ENCODE measurements around the gene TNRC18.

DNA sequence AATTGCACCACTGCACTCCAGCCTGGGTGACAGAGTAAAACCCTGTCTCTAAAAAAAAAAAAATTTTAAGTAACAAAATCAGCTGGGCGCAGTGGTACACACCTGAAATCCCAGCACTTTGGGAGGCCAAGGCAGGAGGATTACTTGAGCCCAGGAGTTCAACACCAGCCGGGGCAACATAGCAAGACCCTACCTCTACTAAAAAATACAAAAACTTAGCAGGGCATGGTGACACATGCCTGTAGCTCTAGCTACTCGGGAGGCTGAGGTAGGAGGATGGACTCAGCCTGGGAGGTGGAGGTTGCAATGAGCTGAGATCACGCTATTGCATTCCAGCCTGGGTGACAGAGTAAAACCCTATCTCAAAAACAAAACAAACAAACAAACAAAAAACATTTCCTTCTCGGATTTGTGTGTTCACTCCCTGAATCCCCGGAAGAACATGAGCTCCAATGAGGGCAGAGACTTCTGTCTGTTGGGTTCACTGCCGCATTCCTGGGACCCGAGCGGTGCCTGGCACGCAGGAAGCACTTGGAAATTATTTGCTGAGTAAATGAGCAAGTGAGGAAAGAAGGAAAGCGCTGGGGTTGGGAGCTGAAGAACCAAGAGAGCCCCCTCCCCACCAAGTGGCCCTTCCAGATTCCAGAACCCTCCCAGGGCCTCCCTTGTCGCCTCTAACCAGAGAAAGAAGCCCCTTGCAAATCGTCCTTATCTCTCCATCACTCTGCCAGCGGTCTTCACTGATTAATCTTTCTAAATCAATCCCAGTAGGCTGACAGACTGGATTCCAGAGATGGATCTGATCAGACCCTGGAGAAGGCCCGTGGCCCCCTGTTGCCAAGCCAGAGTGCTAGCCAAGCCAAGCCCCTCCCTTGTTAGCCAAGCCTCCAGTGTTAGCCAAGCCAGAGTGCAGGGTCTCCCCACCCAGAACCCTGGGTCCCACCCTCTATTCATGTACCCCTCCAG lies 6.2 kb downstream of the TNRC18 start:
- TF ChIP-seq, protein P1, sequence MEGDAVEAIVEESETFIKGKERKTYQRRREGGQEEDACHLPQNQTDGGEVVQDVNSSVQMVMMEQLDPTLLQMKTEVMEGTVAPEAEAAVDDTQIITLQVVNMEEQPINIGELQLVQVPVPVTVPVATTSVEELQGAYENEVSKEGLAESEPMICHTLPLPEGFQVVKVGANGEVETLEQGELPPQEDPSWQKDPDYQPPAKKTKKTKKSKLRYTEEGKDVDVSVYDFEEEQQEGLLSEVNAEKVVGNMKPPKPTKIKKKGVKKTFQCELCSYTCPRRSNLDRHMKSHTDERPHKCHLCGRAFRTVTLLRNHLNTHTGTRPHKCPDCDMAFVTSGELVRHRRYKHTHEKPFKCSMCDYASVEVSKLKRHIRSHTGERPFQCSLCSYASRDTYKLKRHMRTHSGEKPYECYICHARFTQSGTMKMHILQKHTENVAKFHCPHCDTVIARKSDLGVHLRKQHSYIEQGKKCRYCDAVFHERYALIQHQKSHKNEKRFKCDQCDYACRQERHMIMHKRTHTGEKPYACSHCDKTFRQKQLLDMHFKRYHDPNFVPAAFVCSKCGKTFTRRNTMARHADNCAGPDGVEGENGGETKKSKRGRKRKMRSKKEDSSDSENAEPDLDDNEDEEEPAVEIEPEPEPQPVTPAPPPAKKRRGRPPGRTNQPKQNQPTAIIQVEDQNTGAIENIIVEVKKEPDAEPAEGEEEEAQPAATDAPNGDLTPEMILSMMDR (IDR thresholded peaks at IDR 0.05; ENCODE audit: control extremely low read depth in 1 of 3, insufficient read depth in 1 of 3, low read depth in 1 of 3, low read length in 3 of 3) = no peak
- TF ChIP-seq POLR2A (IDR thresholded peaks at IDR 0.05; ENCODE audit: control extremely low read depth in 1 of 2, low read depth in 2 of 2, low read length in 2 of 2) (no peak), PHF8 (conservative IDR thresholded peaks at IDR 0.05; ENCODE audit: low read depth, low read length) (no peak), SIX5 (IDR thresholded peaks at IDR 0.05; ENCODE audit: low read depth, low read length) (no peak), CEBPB (IDR thresholded peaks at IDR 0.05; ENCODE audit: low read depth, low read length) (no peak), CHD1 (IDR thresholded peaks at IDR 0.05; ENCODE audit: low read depth, low read length) (no peak), EZH2 (IDR thresholded peaks at IDR 0.05; ENCODE audit: low read depth, low read length, severe bottlenecking) (no peak), RFX5 (IDR thresholded peaks at IDR 0.05; ENCODE audit: borderline replicate concordance, low read depth, low read length) (no peak), EGR1 (IDR thresholded peaks at IDR 0.05; ENCODE audit: borderline replicate concordance, low read depth, low read length) (no peak), YY1 (IDR thresholded peaks at IDR 0.05; ENCODE audit: low read depth, low read length) (no peak), KDM4A (IDR thresholded peaks at IDR 0.05; ENCODE audit: low read depth, low read length, severe bottlenecking) (no peak), RAD21 (IDR thresholded peaks at IDR 0.05 in 1 of 2, conservative IDR thresholded peaks at IDR 0.05 in 1 of 2; ENCODE audit: low read depth in 2 of 2, low read length in 2 of 2) (no peak)
- TF ChIP-seq, protein P2, sequence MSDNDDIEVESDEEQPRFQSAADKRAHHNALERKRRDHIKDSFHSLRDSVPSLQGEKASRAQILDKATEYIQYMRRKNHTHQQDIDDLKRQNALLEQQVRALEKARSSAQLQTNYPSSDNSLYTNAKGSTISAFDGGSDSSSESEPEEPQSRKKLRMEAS (IDR thresholded peaks at IDR 0.05) = no peak
- TF ChIP-seq, protein P3, sequence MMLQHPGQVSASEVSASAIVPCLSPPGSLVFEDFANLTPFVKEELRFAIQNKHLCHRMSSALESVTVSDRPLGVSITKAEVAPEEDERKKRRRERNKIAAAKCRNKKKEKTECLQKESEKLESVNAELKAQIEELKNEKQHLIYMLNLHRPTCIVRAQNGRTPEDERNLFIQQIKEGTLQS (IDR thresholded peaks at IDR 0.05; ENCODE audit: insufficient read depth, low read depth, low read length) = no peak
